Chondrocyte (in vitro differentiated cells): ENCODE data around the gene SMYD5. TPM values are rescaled to one million over a fixed set of nuclear protein-coding genes. Genes with fewer than 3 reads are reported as not detected.

Source experiments
- DNase-seq: peaks from one replicate; pipeline ENCODE4 v3.0.0; 2021; ENCODE audit warnings: mixed read lengths, low spot score
- H3K27ac Mint-ChIP-seq: one replicate; pipeline ENCODE4 v1.8.0; 2021; ENCODE audit warnings: mild to moderate bottlenecking, moderate library complexity, mixed read lengths; ENCODE audit not compliant: unreplicated experiment
- H3K27me3 Mint-ChIP-seq: 2 replicates; pipeline ENCODE4 v1.8.0; 2021; ENCODE audit warnings: low read depth, mixed read lengths
- H3K36me3 Mint-ChIP-seq: 2 replicates; pipeline ENCODE4 v1.8.0; 2021; ENCODE audit warnings: low read depth, mixed read lengths
- H3K4me1 Mint-ChIP-seq: 2 replicates; pipeline ENCODE4 v1.8.0; 2021; ENCODE audit warnings: low read depth, mild to moderate bottlenecking, mixed read lengths
- H3K4me3 Mint-ChIP-seq: one replicate; pipeline ENCODE4 v1.8.0; 2021; ENCODE audit warnings: mild to moderate bottlenecking, moderate library complexity, mixed read lengths; ENCODE audit not compliant: unreplicated experiment
- H3K9me3 Mint-ChIP-seq: 2 replicates; pipeline ENCODE4 v1.8.0; 2021; ENCODE audit warnings: low read depth, mixed read lengths
- CTCF ChIP-seq: fragments of 200-600 bp; sonication (generic); IDR thresholded peaks from 2 replicates; pipeline ENCODE4 v1.5.0; 2021; ENCODE audit warnings: antibody characterized with exemption, mild to moderate bottlenecking, moderate library complexity
- total RNA-seq: library from RNA; stranded (reverse); gene quantifications from 3 replicates; pipeline ENCODE4 v1.2.1, GENCODE V29; 2021

Gene SMYD5
- total RNA-seq, 1 donor from 2014 or later = 10.0 TPM

GRCh38 chr2:73269686-73270465 lies 55.8 kb downstream of the SMYD5 start:
- H3K36me3 Mint-ChIP-seq = peaks cover 14% of the 10 kb centered on the region
- peaks cover 42% of the 10 kb centered on the region for H3K27me3 Mint-ChIP-seq
- H3K27ac Mint-ChIP-seq = no peak overlapping the region
- no peak overlapping the region for H3K4me3 Mint-ChIP-seq
- peaks cover 5% of the 10 kb centered on the region for H3K4me1 Mint-ChIP-seq
- DNase-seq = no peak
- peaks cover 3% of the 10 kb centered on the region for H3K9me3 Mint-ChIP-seq
- TF ChIP-seq CTCF = no peak

GRCh38 chr2:73272270-73272669 lies 58.2 kb downstream of the SMYD5 start:
- TF ChIP-seq CTCF = no peak
- peaks cover 3% of the 10 kb centered on the region for H3K9me3 Mint-ChIP-seq
- H3K36me3 Mint-ChIP-seq = peaks cover 11% of the 10 kb centered on the region
- peaks cover 5% of the 10 kb centered on the region for H3K4me1 Mint-ChIP-seq
- H3K27ac Mint-ChIP-seq = no peak overlapping the region
- no peak for DNase-seq
- peaks cover 37% of the 10 kb centered on the region for H3K27me3 Mint-ChIP-seq
- no peak overlapping the region for H3K4me3 Mint-ChIP-seq

Other genes starting within 250 kb of the SMYD5 start
- 10.6 to 18.1 TPM (median 13.5 TPM) in 3 replicates for gene SFXN5, start 142.5 kb upstream of the SMYD5 start, total RNA-seq
- 39.8 to 54.7 TPM (median 53.1 TPM) in 3 replicates for gene RAB11FIP5, start 101.3 kb upstream of the SMYD5 start, total RNA-seq
- gene NOTO, start 11.7 kb upstream of the SMYD5 start, total RNA-seq = not detected in 3 replicates
- gene PRADC1, start 19.0 kb downstream of the SMYD5 start, total RNA-seq = 21.7 to 32.4 TPM (median 23.0 TPM) in 3 replicates
- gene CCT7, start 20.1 kb downstream of the SMYD5 start, total RNA-seq = 182 to 214 TPM (median 192 TPM) in 3 replicates
- 1.6 to 4.0 TPM (median 3.6 TPM) in 3 replicates for gene FBXO41, start 70.2 kb downstream of the SMYD5 start, total RNA-seq
- not detected in 3 replicates for gene EGR4, start 79.3 kb downstream of the SMYD5 start, total RNA-seq
- 20.0 to 21.4 TPM (median 20.3 TPM) in 3 replicates for gene ALMS1, start 171.6 kb downstream of the SMYD5 start, total RNA-seq